HG02840 (cell line): ENCODE data around the gene ARHGAP24.
"Not testable (repeated sequence)": the region's sequence is repeated elsewhere in the genome, so short reads cannot be mapped to it uniquely, and the experiment has no call there.

Source experiments
- ATAC-seq: cut with Tn5 transposase; IDR thresholded peaks from one replicate; pipeline ENCODE4 v1.9.1; 2021; ENCODE audit warnings: mild to moderate bottlenecking, moderate library complexity, moderate number of reproducible peaks; ENCODE audit not compliant: unreplicated experiment, low FRiP score

The ARHGAP24 gene

GRCh38 chr4:85792376-85793232 is 317.7 kb downstream of the ARHGAP24 start:
- ATAC-seq, result no peak

- no peak for ATAC-seq
These were observed 318.3 kb downstream of the ARHGAP24 start for GRCh38 chr4:85793233-85793585.

- no peak for ATAC-seq
These were observed 323.2 kb downstream of the ARHGAP24 start for GRCh38 chr4:85798012-85798770.

- ATAC-seq, result no peak
These were observed 328.9 kb downstream of the ARHGAP24 start for GRCh38 chr4:85803856-85804255.

- ATAC-seq, result no peak
These were observed 330.9 kb downstream of the ARHGAP24 start for GRCh38 chr4:85805891-85806290.

- ATAC-seq, result no peak
These were observed 331.4 kb downstream of the ARHGAP24 start for GRCh38 chr4:85806334-85806733.

- no peak for ATAC-seq
These were observed 332.4 kb downstream of the ARHGAP24 start for GRCh38 chr4:85807247-85807950.

- no peak for ATAC-seq
These were observed 333.2 kb downstream of the ARHGAP24 start for GRCh38 chr4:85808104-85808503.

- ATAC-seq, result no peak
These were observed 333.9 kb downstream of the ARHGAP24 start for GRCh38 chr4:85808864-85809263.

- no peak for ATAC-seq
These were observed 337.8 kb downstream of the ARHGAP24 start for GRCh38 chr4:85812776-85813175.

- no peak for ATAC-seq
These were observed 341.0 kb downstream of the ARHGAP24 start for GRCh38 chr4:85815796-85816459.

- ATAC-seq, result no peak
These were observed 343.8 kb downstream of the ARHGAP24 start for GRCh38 chr4:85818700-85819099.

GRCh38 chr4:85820101-85820500 is 345.2 kb downstream of the ARHGAP24 start:
- not testable (repeated sequence) for ATAC-seq

- ATAC-seq, result no peak
These were observed 346.9 kb downstream of the ARHGAP24 start for GRCh38 chr4:85821688-85822455.

GRCh38 chr4:85823295-85823694 is 348.3 kb downstream of the ARHGAP24 start:
- ATAC-seq, result no peak

GRCh38 chr4:85824166-85824945 is 349.4 kb downstream of the ARHGAP24 start:
- ATAC-seq, result no peak

GRCh38 chr4:85826060-85826678 is 351.2 kb downstream of the ARHGAP24 start:
- ATAC-seq, result no peak

- ATAC-seq, result no peak
These were observed 353.3 kb downstream of the ARHGAP24 start for GRCh38 chr4:85828027-85828890.
